GM11168 (cell line): ENCODE measurements around the gene NTRK2.

Source experiments
- in situ Hi-C: fragments of 300-500 bp; cut with MboI; formaldehyde crosslinking; loops from one replicate; pipeline ENCODE4 v1.12.0; 2022; ENCODE audit warnings: low sequenced_read_pairs; ENCODE audit not compliant: unreplicated experiment

Gene NTRK2

GRCh38 chr9:84808416-84808815 is 138.9 kb downstream of the NTRK2 start:
- in situ Hi-C loops = no loop called here

DNA sequence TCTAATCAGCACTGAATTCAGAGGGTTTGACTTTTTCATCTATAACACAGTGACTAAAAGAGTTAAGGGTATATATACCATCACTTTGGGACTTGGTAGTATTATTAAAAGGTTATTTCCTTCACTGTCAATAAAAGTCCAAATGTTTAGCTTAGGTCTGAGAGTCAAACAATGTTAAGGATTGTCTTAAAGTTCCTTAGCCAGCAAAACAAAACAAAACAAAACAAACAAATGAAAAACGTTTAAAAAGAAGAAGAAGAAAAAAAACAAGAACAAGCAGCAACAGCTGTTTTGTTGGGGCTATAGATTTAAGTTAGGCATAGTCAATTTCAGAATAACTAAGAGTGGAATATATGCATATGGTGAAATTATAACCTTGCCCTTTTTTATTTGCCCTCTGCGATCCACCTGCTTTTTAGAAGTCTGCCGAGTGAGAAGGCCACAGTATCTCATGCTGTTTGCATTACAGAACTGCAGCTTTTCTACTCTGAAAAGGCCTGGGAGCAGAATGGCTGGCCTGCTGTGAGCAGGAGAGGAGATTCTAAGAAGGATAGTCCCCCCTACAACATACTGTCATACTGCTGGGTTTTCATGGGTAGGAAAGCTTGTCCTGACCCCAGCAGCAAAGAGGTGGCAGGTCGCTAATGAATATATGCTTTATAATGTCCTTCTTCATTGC is 141.7 kb downstream of the NTRK2 start:
- in situ Hi-C loops = no loop called here

DNA sequence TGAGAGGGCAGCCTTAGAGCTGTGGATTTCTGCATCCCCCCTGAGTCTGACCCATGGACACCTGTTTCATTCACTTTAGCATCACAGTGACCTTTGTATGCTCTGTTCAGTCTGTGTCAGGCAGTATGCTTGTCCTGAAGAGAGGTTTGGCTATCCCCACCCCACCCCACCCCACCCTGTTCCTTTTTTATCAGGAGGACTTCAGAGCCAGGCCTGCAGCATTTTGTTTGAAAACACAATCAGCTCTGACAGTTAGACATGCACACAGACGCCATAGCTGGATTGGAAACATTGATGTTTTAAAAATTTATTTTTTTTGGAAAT is 142.2 kb downstream of the NTRK2 start:
- in situ Hi-C loops = no loop called here

GRCh38 chr9:84812355-84812754 is 142.8 kb downstream of the NTRK2 start:
- in situ Hi-C loops = no loop called here

DNA sequence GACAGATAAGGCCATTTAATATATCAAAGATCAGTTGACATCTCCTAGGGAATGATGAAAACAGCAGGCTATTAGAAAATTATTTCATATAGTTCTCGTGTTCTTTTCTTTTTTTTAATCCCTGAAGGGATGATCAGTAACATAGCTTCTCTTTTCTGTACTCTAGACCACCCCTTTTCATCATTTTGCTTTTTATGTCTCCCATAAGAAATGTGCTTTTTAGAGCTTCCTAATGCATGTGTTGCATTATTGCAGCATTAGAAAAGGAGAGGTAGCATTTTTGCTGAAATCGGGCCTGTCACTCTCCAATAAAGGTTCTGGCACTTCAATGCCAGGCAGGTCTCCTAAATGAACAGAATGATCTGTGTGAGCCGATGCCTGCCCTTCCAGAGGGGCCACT is 143.3 kb downstream of the NTRK2 start:
- in situ Hi-C loops = no loop called here

GRCh38 chr9:84815554-84815953 is 146.0 kb downstream of the NTRK2 start:
- in situ Hi-C loops = no loop called here

- in situ Hi-C loops = no loop called here
Measured at GRCh38 chr9:84817038-84817437, 147.5 kb downstream of the NTRK2 start.

DNA sequence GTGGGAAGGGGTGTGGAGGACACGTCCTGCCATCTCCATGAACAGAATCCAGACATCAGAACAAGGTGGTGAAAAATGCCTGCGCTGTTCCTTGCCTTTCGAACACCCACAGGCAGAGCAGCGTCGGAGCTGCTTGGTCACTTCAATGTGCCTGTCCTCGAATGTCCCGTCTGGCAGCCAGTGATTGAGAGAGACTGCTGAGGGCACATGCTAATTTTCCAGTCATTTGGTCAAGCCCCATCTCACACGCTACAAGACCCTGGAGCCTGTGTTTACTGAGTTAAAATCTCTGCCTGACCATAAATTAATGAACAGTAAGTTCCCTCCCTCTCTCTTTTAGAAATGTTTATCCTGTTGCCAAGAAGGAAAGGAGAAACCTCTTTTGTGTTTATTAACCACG is 149.3 kb downstream of the NTRK2 start:
- in situ Hi-C loops = no loop called here

DNA sequence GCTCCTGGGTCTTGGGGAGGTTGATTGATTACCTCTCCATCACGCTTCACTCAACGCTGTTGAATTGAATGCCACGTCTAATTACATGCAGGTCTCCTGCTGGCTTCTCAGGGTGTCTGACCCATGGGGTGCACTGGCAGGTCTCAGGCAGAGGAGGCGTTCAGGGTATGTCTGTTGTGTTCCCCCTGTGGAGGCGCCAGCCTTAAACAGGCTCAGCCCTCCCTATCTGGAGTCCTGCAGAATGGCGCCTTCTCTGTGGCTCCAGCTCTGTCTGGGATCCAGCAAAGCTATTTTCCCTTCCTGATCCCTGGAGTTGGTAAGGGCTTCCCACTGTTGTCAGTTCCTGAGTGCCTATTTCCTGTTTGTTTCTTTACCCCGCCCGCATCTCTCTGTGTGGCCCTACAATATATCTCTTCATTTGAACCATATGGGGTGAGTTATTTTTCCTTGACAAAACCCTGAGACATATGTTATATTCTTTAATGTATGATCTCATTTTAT is 150.0 kb downstream of the NTRK2 start:
- in situ Hi-C loops = no loop called here

GRCh38 chr9:84821431-84821830 is 151.9 kb downstream of the NTRK2 start:
- in situ Hi-C loops = no loop called here

GRCh38 chr9:84822589-84823233 is 153.2 kb downstream of the NTRK2 start:
- in situ Hi-C loops = no loop called here

- in situ Hi-C loops = no loop called here
Measured at GRCh38 chr9:84823421-84824271, 154.1 kb downstream of the NTRK2 start.

- in situ Hi-C loops = no loop called here
Measured at GRCh38 chr9:84827216-84827765, 157.8 kb downstream of the NTRK2 start.

DNA sequence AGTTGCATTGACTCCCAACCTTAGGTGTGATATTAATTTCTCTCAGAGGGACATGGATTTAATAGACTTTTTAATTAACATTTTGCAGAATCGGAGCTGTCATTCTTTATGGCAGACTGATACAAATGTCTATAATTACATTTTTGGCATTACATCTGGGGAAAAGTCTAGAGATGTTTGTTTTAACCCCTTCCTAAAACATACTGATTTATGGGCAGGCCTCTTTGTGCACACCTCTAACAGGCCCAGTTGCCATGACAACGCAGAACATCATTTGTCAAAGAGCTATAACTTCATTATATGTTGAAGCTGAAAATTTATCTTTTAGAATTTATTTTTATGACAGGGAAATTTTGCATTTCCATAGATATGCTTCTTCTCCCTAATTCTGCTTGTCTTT is 158.5 kb downstream of the NTRK2 start:
- in situ Hi-C loops = no loop called here

- in situ Hi-C loops = no loop called here
Measured at GRCh38 chr9:84829471-84829870, 159.9 kb downstream of the NTRK2 start.

DNA sequence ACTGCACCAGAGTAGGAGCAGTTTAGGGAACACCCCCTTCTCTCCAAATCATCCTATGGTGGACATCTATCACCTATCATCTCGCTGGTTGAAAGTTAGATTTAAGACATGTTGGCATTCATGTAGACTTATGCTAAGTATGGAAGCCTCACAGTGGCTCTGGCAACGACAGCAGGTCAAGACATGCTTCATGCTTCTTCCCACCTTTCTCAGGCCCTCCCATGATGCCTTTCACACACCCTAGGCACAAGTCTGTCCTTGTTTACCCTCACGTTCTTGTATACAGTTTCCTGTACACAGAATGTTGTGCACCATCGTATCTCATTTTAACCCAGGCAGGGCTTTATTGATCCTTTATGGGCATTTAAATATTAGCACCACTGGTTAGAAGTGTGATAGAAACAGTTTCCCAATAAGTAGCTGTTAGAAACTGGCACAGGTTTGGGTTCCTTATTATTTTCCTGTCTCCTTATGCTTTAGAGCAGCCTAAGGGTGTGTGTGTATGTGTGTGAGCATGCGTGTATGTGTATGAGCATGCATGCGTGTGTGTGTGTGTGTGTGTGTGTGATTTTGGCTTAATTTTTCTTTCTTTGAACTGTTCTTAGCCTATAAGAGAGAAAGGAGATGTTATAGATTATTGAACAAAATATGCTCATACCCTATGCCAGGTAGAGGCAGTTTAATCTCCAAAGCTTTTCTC is 160.6 kb downstream of the NTRK2 start:
- in situ Hi-C loops = no loop called here

DNA sequence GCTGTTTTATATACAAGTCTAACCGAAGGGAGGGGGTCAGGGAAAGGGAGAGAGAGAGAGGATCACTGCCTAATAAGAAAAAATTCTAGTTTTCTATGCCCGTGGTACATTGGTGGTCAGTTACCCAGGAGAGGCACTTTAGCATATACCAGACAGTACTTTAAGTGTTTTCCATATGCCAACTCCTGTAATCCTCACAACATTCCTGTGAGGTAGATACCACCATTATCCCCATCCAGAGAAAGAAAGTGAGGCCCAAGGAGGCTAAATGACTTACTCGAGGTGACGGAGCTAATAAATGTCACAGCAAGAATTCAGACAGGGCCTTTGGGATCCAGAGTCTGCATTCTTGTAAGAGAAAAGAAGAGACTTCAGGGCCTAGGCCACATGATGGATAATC is 161.8 kb downstream of the NTRK2 start:
- in situ Hi-C loops = no loop called here

- in situ Hi-C loops = no loop called here
Measured at GRCh38 chr9:84832453-84832852, 162.9 kb downstream of the NTRK2 start.

- in situ Hi-C loops = no loop called here
Measured at GRCh38 chr9:84834426-84834825, 164.9 kb downstream of the NTRK2 start.

GRCh38 chr9:84835745-84836144 is 166.2 kb downstream of the NTRK2 start:
- in situ Hi-C loops = no loop called here
